Body of pancreas (tissue), 4 donors: ENCODE data around the gene SMTNL2.

Experiments used
- POLR2A ChIP-seq, 3 donors: fragments of 450-650 bp; IDR thresholded peaks; one replicate each; pipeline ENCODE4 v1.6.1; 2016; ENCODE audit warnings: antibody characterized with exemption in 3 of 3, mild to moderate bottlenecking in 2 of 3
- TF ChIP-seq, protein P1 (sequence below), 7 experiments: fragments of 450-650 bp in 4 of 7; fragments of 200-600 bp in 3 of 7; sonication (generic) in 3 of 7; IDR thresholded peaks; one replicate each; pipeline ENCODE4 v1.5.1; 2016 to 2019; ENCODE audit warnings: antibody characterized with exemption in 7 of 7

GRCh38 chr17:4582691-4583090 lies 1.6 kb upstream of the SMTNL2 start:
- no peak for TF ChIP-seq POLR2A (IDR thresholded peaks at IDR 0.05)
- TF ChIP-seq, protein P1, sequence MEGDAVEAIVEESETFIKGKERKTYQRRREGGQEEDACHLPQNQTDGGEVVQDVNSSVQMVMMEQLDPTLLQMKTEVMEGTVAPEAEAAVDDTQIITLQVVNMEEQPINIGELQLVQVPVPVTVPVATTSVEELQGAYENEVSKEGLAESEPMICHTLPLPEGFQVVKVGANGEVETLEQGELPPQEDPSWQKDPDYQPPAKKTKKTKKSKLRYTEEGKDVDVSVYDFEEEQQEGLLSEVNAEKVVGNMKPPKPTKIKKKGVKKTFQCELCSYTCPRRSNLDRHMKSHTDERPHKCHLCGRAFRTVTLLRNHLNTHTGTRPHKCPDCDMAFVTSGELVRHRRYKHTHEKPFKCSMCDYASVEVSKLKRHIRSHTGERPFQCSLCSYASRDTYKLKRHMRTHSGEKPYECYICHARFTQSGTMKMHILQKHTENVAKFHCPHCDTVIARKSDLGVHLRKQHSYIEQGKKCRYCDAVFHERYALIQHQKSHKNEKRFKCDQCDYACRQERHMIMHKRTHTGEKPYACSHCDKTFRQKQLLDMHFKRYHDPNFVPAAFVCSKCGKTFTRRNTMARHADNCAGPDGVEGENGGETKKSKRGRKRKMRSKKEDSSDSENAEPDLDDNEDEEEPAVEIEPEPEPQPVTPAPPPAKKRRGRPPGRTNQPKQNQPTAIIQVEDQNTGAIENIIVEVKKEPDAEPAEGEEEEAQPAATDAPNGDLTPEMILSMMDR (IDR thresholded peaks at IDR 0.05): no peak
